ENCODE measurements around the gene ZNF664. TPM values are rescaled to one million over a fixed set of nuclear protein-coding genes. Genes with fewer than 3 reads are reported as not detected.

The ZNF664 gene
- total and polyA plus RNA-seq, 8 donors = 16.5 to 224 (median 59.3) TPM

GRCh38 chr12:123983822-123984485, 10.9 kb downstream of the ZNF664 start:
- 41 to 55% (median 44%) methylated on average over 7 of the region's 7 CpGs for WGBS, 5 donors
- peaks cover 0 to 33% (median 19%) of the 10 kb centered on the region in 4 donors for H3K36me3 ChIP-seq
- H3K27ac ChIP-seq = no peak overlapping the region
- H3K4me3 ChIP-seq = no peak overlapping the region
- DNase-seq = peak; percentile 41 to 87
- H3K9me3 ChIP-seq = no peaks in the 10 kb centered on the region
- H3K27me3 ChIP-seq = no peaks in the 10 kb centered on the region
- intact Hi-C loops (cut with DNase I; ENCODE audit: low total_unique reads) = no loop called here
- peaks cover 7 to 34% (median 17%) of the 10 kb centered on the region in 4 donors for H3K4me1 ChIP-seq
- TF ChIP-seq, protein P1, sequence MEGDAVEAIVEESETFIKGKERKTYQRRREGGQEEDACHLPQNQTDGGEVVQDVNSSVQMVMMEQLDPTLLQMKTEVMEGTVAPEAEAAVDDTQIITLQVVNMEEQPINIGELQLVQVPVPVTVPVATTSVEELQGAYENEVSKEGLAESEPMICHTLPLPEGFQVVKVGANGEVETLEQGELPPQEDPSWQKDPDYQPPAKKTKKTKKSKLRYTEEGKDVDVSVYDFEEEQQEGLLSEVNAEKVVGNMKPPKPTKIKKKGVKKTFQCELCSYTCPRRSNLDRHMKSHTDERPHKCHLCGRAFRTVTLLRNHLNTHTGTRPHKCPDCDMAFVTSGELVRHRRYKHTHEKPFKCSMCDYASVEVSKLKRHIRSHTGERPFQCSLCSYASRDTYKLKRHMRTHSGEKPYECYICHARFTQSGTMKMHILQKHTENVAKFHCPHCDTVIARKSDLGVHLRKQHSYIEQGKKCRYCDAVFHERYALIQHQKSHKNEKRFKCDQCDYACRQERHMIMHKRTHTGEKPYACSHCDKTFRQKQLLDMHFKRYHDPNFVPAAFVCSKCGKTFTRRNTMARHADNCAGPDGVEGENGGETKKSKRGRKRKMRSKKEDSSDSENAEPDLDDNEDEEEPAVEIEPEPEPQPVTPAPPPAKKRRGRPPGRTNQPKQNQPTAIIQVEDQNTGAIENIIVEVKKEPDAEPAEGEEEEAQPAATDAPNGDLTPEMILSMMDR (IDR thresholded peaks at IDR 0.05) = peak in 5 of 7 experiments; percentile 41 to 60 (median 48)
- no peak for TF ChIP-seq POLR2AphosphoS5 (IDR thresholded peaks at IDR 0.05)

GRCh38 chr12:123984903-123985302, 11.9 kb downstream of the ZNF664 start:
- TF ChIP-seq, protein P1 (IDR thresholded peaks at IDR 0.05) = no peak
- TF ChIP-seq POLR2A (IDR thresholded peaks at IDR 0.05) (no peak), POLR2AphosphoS5 (IDR thresholded peaks at IDR 0.05) (no peak), EP300 (IDR thresholded peaks at IDR 0.05) (no peak)
- no peak for DNase-seq
- peaks cover 8 to 43% (median 20%) of the 10 kb centered on the region in 4 donors for H3K4me1 ChIP-seq
- H3K36me3 ChIP-seq = peaks cover 7 to 37% (median 27%) of the 10 kb centered on the region in 4 donors
- H3K9me3 ChIP-seq = no peaks in the 10 kb centered on the region
- no peak overlapping the region for H3K27ac ChIP-seq
- H3K27me3 ChIP-seq = no peaks in the 10 kb centered on the region
- 75 to 88% (median 79%) methylated on average over 4 of the region's 4 CpGs for WGBS, 5 donors
- intact Hi-C loops (cut with DNase I; ENCODE audit: low total_unique reads) = loop anchor here (5.0 kb wide), 1 partner anchor 83 kb away; no protein-coding TSS in a partner anchor
- no peak overlapping the region for H3K4me3 ChIP-seq

DNA sequence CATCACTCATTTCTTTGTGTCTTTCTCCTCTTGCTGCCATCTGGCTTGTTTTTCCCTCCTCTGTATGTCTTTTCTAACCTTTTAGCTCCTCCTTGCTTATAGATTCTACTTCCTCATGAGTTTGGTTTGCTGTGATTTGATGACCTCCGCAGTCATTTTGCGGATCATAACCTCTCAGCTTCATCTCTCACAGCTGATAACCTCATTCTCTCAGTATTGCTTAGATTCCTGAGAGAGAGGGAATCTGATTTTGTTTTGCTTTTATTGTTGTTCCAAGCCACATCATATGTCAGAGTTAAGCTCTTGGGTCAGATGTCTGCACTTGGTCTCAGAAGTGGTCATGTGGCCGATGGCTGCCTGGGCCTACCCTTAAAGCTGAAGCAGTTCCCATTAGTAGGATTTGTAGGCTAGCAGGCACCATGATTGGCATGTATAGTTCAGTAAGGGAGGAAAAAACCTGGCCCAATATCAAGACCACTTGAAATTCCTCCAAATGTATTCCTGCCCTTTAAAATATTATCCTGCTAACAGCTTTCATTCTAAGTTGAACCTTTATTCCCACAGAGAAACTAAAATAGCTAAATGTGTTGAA, 13.5 kb downstream of the ZNF664 start:
- Histone ChIP-seq H3K9me3 (no peaks in the 10 kb centered on the region), H3K4me3 (no peak overlapping the region), H3K36me3 (peaks cover 7 to 42% (median 38%) of the 10 kb centered on the region in 4 donors), H3K4me1 (peaks cover 23 to 55% (median 35%) of the 10 kb centered on the region in 4 donors), H3K27me3 (no peaks in the 10 kb centered on the region), H3K27ac (no peak overlapping the region)
- TF ChIP-seq, protein P1 (IDR thresholded peaks at IDR 0.05) = no peak
- TF ChIP-seq POLR2A (IDR thresholded peaks at IDR 0.05) = no peak
- TF ChIP-seq POLR2AphosphoS5 (IDR thresholded peaks at IDR 0.05) = no peak
- no peak for TF ChIP-seq EP300 (IDR thresholded peaks at IDR 0.05)
- intact Hi-C loops (cut with DNase I; ENCODE audit: low total_unique reads) = loop anchor here (5.0 kb wide), 1 partner anchor 84 kb away; no protein-coding TSS in a partner anchor
- no peak for DNase-seq
- WGBS, 5 donors = 68 to 89% (median 70%) methylated on average over 3 of the region's 3 CpGs

GRCh38 chr12:123987022-123987421, 14.0 kb downstream of the ZNF664 start:
- no peak for TF ChIP-seq POLR2A (IDR thresholded peaks at IDR 0.05)
- TF ChIP-seq, protein P1 (IDR thresholded peaks at IDR 0.05) = no peak
- TF ChIP-seq POLR2AphosphoS5 (IDR thresholded peaks at IDR 0.05) = no peak
- no peak for TF ChIP-seq EP300 (IDR thresholded peaks at IDR 0.05)
- Histone ChIP-seq H3K4me3 (no peak overlapping the region), H3K9me3 (no peaks in the 10 kb centered on the region), H3K36me3 (peaks cover 7 to 46% (median 41%) of the 10 kb centered on the region in 4 donors), H3K4me1 (peaks cover 18 to 57% (median 35%) of the 10 kb centered on the region in 4 donors), H3K27ac (no peak overlapping the region), H3K27me3 (no peaks in the 10 kb centered on the region)
- 84 to 93% (median 90%) methylated on average over 2 of the region's 2 CpGs for WGBS, 5 donors
- intact Hi-C loops (cut with DNase I; ENCODE audit: low total_unique reads) = loop anchor here (5.0 kb wide), 1 partner anchor 85 kb away; no protein-coding TSS in a partner anchor
- DNase-seq = no peak
